Mesenchymal stem cell (in vitro differentiated cells and primary cell): ENCODE data around the gene PTH2.
A peak's percentile ranks its signal among the peaks of the same experiment; 100 is the strongest.

Experiments
- DNase-seq: peaks from one replicate; pipeline ENCODE4 v3.0.0-alpha.2; 2013
- H2AFZ ChIP-seq: one replicate; pipeline ENCODE4 v1.6.1; 2013; ENCODE audit warnings: low read depth, mild to moderate bottlenecking, control low read depth, inconsistent platforms, low read length, moderate library complexity
- H2AK5ac ChIP-seq: 2 replicates; pipeline ENCODE4 v1.6.1; 2013; ENCODE audit warnings: low read length, moderate library complexity, mild to moderate bottlenecking, inconsistent platforms; ENCODE audit not compliant: severe bottlenecking
- H2BK120ac ChIP-seq: one replicate; pipeline ENCODE4 v1.6.1; 2013; ENCODE audit warnings: low read depth, mild to moderate bottlenecking, inconsistent platforms, low read length, moderate library complexity
- H2BK12ac ChIP-seq, 2 experiments: one replicate each; pipeline ENCODE4 v1.6.1; 2013; ENCODE audit warnings: inconsistent platforms in 2 of 2, low read length in 2 of 2, mild to moderate bottlenecking in 2 of 2, moderate library complexity in 2 of 2, control low read depth in 1 of 2
- H2BK15ac ChIP-seq: one replicate; pipeline ENCODE4 v1.6.1; 2013; ENCODE audit warnings: mild to moderate bottlenecking, low read depth, inconsistent platforms; ENCODE audit not compliant: poor library complexity, severe bottlenecking
- H2BK5ac ChIP-seq: 2 replicates; pipeline ENCODE4 v1.6.1; 2013; ENCODE audit warnings: low read depth, mild to moderate bottlenecking, low read length, control low read depth, inconsistent platforms; ENCODE audit not compliant: poor library complexity, severe bottlenecking
- H3K14ac ChIP-seq, 2 experiments: one replicate each; pipeline ENCODE4 v1.6.1; 2013; ENCODE audit warnings: inconsistent platforms in 2 of 2, low read length in 2 of 2, control low read depth in 1 of 2, mild to moderate bottlenecking in 1 of 2, moderate library complexity in 1 of 2
- H3K18ac ChIP-seq, 2 experiments: one replicate each; pipeline ENCODE4 v1.6.1; 2013; ENCODE audit warnings: inconsistent platforms in 2 of 2, low read length in 2 of 2, control low read depth in 1 of 2, low read depth in 1 of 2, mild to moderate bottlenecking in 1 of 2
- H3K23ac ChIP-seq, 2 experiments: one replicate each; pipeline ENCODE4 v1.6.1; 2013; ENCODE audit warnings: inconsistent platforms in 2 of 2, low read length in 2 of 2, mild to moderate bottlenecking in 2 of 2, moderate library complexity in 2 of 2, control low read depth in 1 of 2
- H3K27ac ChIP-seq: 2 replicates; pipeline ENCODE4 v1.5.1; 2013; ENCODE audit warnings: mild to moderate bottlenecking, moderate library complexity, low read length, control low read depth, inconsistent platforms; ENCODE audit not compliant: poor library complexity, severe bottlenecking
- H3K27me3 ChIP-seq, 2 experiments: 2 replicates each; pipeline versions ENCODE4 v1.6.1 to v1.7.0; 2013; ENCODE audit warnings: low read length in 2 of 2, mild to moderate bottlenecking in 2 of 2, moderate library complexity in 2 of 2, control low read depth in 1 of 2, inconsistent platforms in 1 of 2; ENCODE audit not compliant: control insufficient read depth in 1 of 2, insufficient read depth in 1 of 2
- H3K36me3 ChIP-seq, 2 experiments: 2 replicates each; pipeline versions ENCODE4 v1.6.1 to v1.7.0; 2013; ENCODE audit warnings: low read length in 2 of 2, control low read depth in 1 of 2, inconsistent platforms in 1 of 2, low read depth in 1 of 2, mild to moderate bottlenecking in 1 of 2; ENCODE audit not compliant: insufficient read depth in 2 of 2, control insufficient read depth in 1 of 2
- H3K4ac ChIP-seq, 2 experiments: one replicate each; pipeline ENCODE4 v1.6.1; 2013; ENCODE audit warnings: inconsistent platforms in 2 of 2, low read length in 2 of 2, mild to moderate bottlenecking in 2 of 2, moderate library complexity in 2 of 2, control low read depth in 1 of 2, low read depth in 1 of 2
- H3K4me1 ChIP-seq: 2 replicates; pipeline ENCODE4 v1.6.1; 2013; ENCODE audit warnings: low read depth, low read length, control low read depth; ENCODE audit not compliant: control insufficient read depth, insufficient read depth
- H3K4me2 ChIP-seq: 2 replicates; pipeline ENCODE4 v1.6.1; 2013; ENCODE audit warnings: low read length, mild to moderate bottlenecking, inconsistent platforms; ENCODE audit not compliant: poor library complexity, severe bottlenecking
- H3K4me3 ChIP-seq, 2 experiments: 2 replicates each; pipeline versions ENCODE4 v1.5.1 to v1.7.0; 2013; ENCODE audit warnings: low read length in 2 of 2, mild to moderate bottlenecking in 2 of 2, control low read depth in 1 of 2, low read depth in 1 of 2; ENCODE audit not compliant: insufficient read depth in 1 of 2
- H3K79me1 ChIP-seq: replicated peaks from 2 replicates; pipeline ENCODE4 v1.6.1; 2013; ENCODE audit warnings: mild to moderate bottlenecking, control low read depth, low read length, inconsistent platforms; ENCODE audit not compliant: poor library complexity, severe bottlenecking
- H3K9ac ChIP-seq: 2 replicates; pipeline ENCODE4 v1.7.0; 2013; ENCODE audit warnings: mild to moderate bottlenecking, low read length, moderate library complexity
- H3K9me3 ChIP-seq: 2 replicates; pipeline ENCODE4 v1.7.0; 2013; ENCODE audit warnings: mild to moderate bottlenecking, low read length; ENCODE audit not compliant: control insufficient read depth
- H4K8ac ChIP-seq: one replicate; pipeline ENCODE4 v1.6.1; 2013; ENCODE audit warnings: inconsistent platforms, mild to moderate bottlenecking, low read length, moderate library complexity
- H4K91ac ChIP-seq: one replicate; pipeline ENCODE4 v1.6.1; 2013; ENCODE audit warnings: mild to moderate bottlenecking, low read length, inconsistent platforms
- WGBS: methylation state at CpG from one replicate; pipeline ENCODE4 v1.1.7; 2013; ENCODE audit warnings: mixed read lengths; 5-methylcytosine and 5-hydroxymethylcytosine counted together

PTH2 gene

GRCh38 chr19:49390131-49390928, 32.9 kb downstream of the PTH2 start:
- Histone ChIP-seq H3K9me3 (no peaks in the 10 kb centered on the region), H2AK5ac (no peak overlapping the region), H3K27me3 (peaks cover 28 to 62% of the 10 kb centered on the region in 2 experiments), H3K79me1 (no peaks in the 10 kb centered on the region), H4K8ac (no peak overlapping the region), H2AFZ (no peak overlapping the region), H2BK12ac (no peak overlapping the region), H3K18ac (no peak overlapping the region), H3K4me1 (peaks cover 1% of the 10 kb centered on the region), H3K4ac (no peak overlapping the region), H4K91ac (no peak overlapping the region), H2BK5ac (no peak overlapping the region), H3K14ac (no peak overlapping the region), H3K9ac (no peak overlapping the region), H3K4me3 (no peak overlapping the region), H2BK120ac (no peak overlapping the region), H3K27ac (no peak overlapping the region), H3K23ac (no peak overlapping the region), H3K36me3 (no peaks in the 10 kb centered on the region), H2BK15ac (no peak overlapping the region), H3K4me2 (no peak overlapping the region)
- DNase-seq: no peak
- WGBS: 74% methylated on average over 26 of the region's 26 CpGs

GRCh38 chr19:49389406-49389805, 33.8 kb downstream of the PTH2 start:
- Histone ChIP-seq H3K4me1 (peaks cover 1% of the 10 kb centered on the region), H3K9me3 (no peaks in the 10 kb centered on the region), H2BK5ac (no peak overlapping the region), H2BK15ac (no peak overlapping the region), H4K91ac (no peak overlapping the region), H3K4me3 (no peak overlapping the region), H3K79me1 (no peaks in the 10 kb centered on the region), H2AK5ac (no peak overlapping the region), H3K23ac (no peak overlapping the region), H2BK120ac (no peak overlapping the region), H3K4me2 (no peak overlapping the region), H3K4ac (no peak overlapping the region), H2AFZ (no peak overlapping the region), H3K18ac (no peak overlapping the region), H4K8ac (no peak overlapping the region), H3K36me3 (no peaks in the 10 kb centered on the region), H3K27ac (no peak overlapping the region), H3K14ac (no peak overlapping the region), H3K9ac (no peak overlapping the region), H2BK12ac (no peak overlapping the region), H3K27me3 (peaks cover 24 to 54% of the 10 kb centered on the region in 2 experiments)
- DNase-seq: no peak
- 91% methylated on average over 20 of the region's 20 CpGs for WGBS

GRCh38 chr19:49387936-49388372, 35.3 kb downstream of the PTH2 start, which contains the start of gene KASH5:
Gene KASH5 (plus strand): TSS chr19:49388249. CDS start chr19:49390884, 2,635 bp downstream.
- Histone ChIP-seq H3K36me3 (no peaks in the 10 kb centered on the region), H3K79me1 (no peaks in the 10 kb centered on the region), H3K27me3 (peaks cover 11 to 39% of the 10 kb centered on the region in 2 experiments), H2BK120ac (no peak within 1 kb of the TSS), H3K4me2 (no peak within 1 kb of the TSS), H3K9ac (no peak within 1 kb of the TSS), H3K4me3 (no peak within 1 kb of the TSS), H3K14ac (no peak within 1 kb of the TSS), H3K27ac (no peak within 1 kb of the TSS), H2BK5ac (no peak within 1 kb of the TSS), H2BK15ac (peak within 1 kb of the TSS; percentile 52), H3K9me3 (peaks cover 10% of the 10 kb centered on the region), H3K18ac (no peak within 1 kb of the TSS), H3K4ac (no peak within 1 kb of the TSS), H2AFZ (no peak within 1 kb of the TSS), H4K91ac (peak within 1 kb of the TSS; percentile 39), H2AK5ac (no peak within 1 kb of the TSS), H4K8ac (no peak within 1 kb of the TSS), H2BK12ac (no peak within 1 kb of the TSS), H3K4me1 (peaks cover 1% of the 10 kb centered on the region), H3K23ac (no peak within 1 kb of the TSS)
- WGBS: 82% methylated on average over 40 of the region's 40 CpGs
- no peak for DNase-seq

- Histone ChIP-seq H3K23ac (no peak overlapping the region), H3K36me3 (no peaks in the 10 kb centered on the region), H3K14ac (no peak overlapping the region), H4K8ac (no peak overlapping the region), H2AFZ (no peak overlapping the region), H3K27me3 (peaks cover under 1 to 3% of the 10 kb centered on the region in 2 experiments), H4K91ac (no peak overlapping the region), H3K79me1 (no peaks in the 10 kb centered on the region), H3K9ac (no peak overlapping the region), H3K9me3 (peaks cover 22% of the 10 kb centered on the region), H2BK12ac (no peak overlapping the region), H2BK120ac (no peak overlapping the region), H3K18ac (no peak overlapping the region), H2BK5ac (no peak overlapping the region), H3K4me1 (peaks cover 1% of the 10 kb centered on the region), H2BK15ac (no peak overlapping the region), H3K27ac (no peak overlapping the region), H2AK5ac (no peak overlapping the region), H3K4ac (no peak overlapping the region), H3K4me3 (no peak overlapping the region), H3K4me2 (no peak overlapping the region)
- no peak for DNase-seq
- no CpG with 5 or more reads among the region's 1 CpG for WGBS
Observed at GRCh38 chr19:49383599-49383998, 39.6 kb downstream of the PTH2 start.
